ENCODE measurements around the gene PLCH1. TPM values are rescaled to one million over a fixed set of nuclear protein-coding genes. Genes with fewer than 3 reads are reported as not detected.

Gene PLCH1
- total and polyA plus RNA-seq, 2 of the 13 experiments (the other 11 are each of a cell fraction or from before 2014, with no cell fraction given): 2.0 to 3.0 TPM

DNA sequence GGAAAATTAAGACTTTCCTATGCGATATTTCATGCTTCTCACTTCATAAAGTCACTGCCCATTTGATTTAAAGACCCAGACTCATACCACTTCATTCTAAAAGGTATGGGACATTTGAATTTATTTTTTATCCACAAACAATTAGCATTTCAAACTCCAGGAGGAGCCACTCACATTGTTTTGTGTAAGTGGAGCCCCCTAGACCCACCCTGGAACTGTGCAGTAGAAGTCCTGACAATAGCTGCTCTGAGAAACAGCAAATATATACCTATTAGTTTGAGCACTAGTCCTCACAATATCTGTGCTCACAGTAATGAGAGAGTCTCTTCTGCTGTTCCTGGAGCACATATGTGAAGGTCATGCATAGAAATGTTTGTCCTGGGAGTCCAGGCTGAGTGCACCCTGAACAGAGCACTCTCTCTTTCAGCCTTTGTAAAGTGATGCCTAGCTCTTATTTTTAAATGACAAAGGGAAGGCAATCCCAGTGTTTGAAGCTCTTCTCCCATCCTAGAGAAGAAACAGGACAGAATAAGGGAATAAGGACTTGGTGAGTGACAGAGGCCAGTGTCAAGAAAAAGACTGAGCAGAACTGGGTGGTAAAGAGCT lies 323.9 kb downstream of the PLCH1 start:
- ChIA-PET CTCF (ENCODE audit: low intra/inter-chr PET ratio, low total read pairs) (interaction anchor here (1.3 kb wide), 1 partner anchor 281 kb away, joined by 6 read pairs; no protein-coding TSS in a partner anchor), POLR2A (no interaction called here)
- Histone ChIP-seq H2AFZ (ENCODE audit: low read length) (no peak overlapping the region), H3K9ac (ENCODE audit: insufficient read depth, low read depth, low read length) (no peak overlapping the region), H3K79me2 (ENCODE audit: insufficient read depth, low read length) (no peaks in the 10 kb centered on the region), H3K4me1 (ENCODE audit: insufficient read depth, low read length) (no peaks in the 10 kb centered on the region; the same call in 1 of the 2 replicates), H3K4me2 (ENCODE audit: low read depth, low read length) (no peak overlapping the region), H3K9me3 (ENCODE audit: low read length) (no peaks in the 10 kb centered on the region), H3K36me3 (replicated peaks in 1 of 2; ENCODE audit: control insufficient read depth in 1 of 2, insufficient read depth in 2 of 2, low read length in 2 of 2) (no peaks in the 10 kb centered on the region), H3K27ac (ENCODE audit: extremely low read length, insufficient read depth, low read length) (no peak overlapping the region), H4K20me1 (ENCODE audit: insufficient read depth, low read length) (no peaks in the 10 kb centered on the region), H3K27me3 (ENCODE audit: control insufficient read depth in 1 of 2, insufficient read depth in 2 of 2, low read length in 2 of 2) (no peaks in the 10 kb centered on the region; a peak in 1 of 5 replicates), H3K4me3 (replicated peaks in 1 of 3; ENCODE audit: insufficient read depth in 1 of 3, low read depth in 2 of 3, low read length in 3 of 3) (no peak overlapping the region)
- ATAC-seq (peak; percentile 90), FAIRE-seq (no peak), DNase-seq (ENCODE audit: low spot score) (peak; percentile 16)
- intact Hi-C loops (cut with micrococcal nuclease; ENCODE audit: unreplicated experiment): loop anchor here (2.0 kb wide), 1 partner anchor 282 kb away; no protein-coding TSS in a partner anchor
- BruUV-seq (replicated peaks): no TSS peak
- WGBS (ENCODE audit: low lambda C conversion rate): 27% methylated on average over 1 of the region's 1 CpG
- in situ Hi-C loops (cut with HindIII; ENCODE audit: extremely low pct_ligation_motif_present, low pct_unique_long_range_greater_than_20kb): no loop called here
- TF ChIP-seq, protein P1, sequence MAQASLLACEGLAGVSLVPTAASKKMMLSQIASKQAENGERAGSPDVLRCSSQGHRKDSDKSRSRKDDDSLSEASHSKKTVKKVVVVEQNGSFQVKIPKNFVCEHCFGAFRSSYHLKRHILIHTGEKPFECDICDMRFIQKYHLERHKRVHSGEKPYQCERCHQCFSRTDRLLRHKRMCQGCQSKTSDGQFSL (CRISPR knock-in tag; IDR thresholded peaks at IDR 0.05): no peak
- TF ChIP-seq, protein P2, sequence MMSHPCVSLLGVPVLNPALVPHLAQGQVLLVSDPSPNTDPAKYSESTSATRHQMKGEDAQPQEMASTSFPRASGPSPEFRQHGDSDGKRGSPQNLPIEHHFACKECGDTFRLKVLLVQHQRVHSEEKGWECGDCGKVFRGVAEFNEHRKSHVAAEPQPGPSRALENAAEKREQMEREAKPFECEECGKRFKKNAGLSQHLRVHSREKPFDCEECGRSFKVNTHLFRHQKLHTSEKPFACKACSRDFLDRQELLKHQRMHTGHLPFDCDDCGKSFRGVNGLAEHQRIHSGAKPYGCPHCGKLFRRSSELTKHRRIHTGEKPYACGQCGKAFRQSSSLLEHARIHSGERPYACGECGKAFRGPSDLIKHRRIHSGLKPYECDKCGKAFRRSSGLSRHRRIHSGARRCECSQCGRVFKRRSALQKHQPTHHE (CRISPR knock-in tag; IDR thresholded peaks at IDR 0.05; ENCODE audit: borderline replicate concordance): no peak
- TF ChIP-seq PHF5A (CRISPR knock-in tag; IDR thresholded peaks at IDR 0.05; ENCODE audit: low read depth, unreplicated experiment) (no peak), MEF2D (CRISPR knock-in tag; IDR thresholded peaks at IDR 0.05) (no peak), RFX1 (IDR thresholded peaks at IDR 0.05) (no peak), CREB1 (IDR thresholded peaks at IDR 0.05) (no peak), CREB1 (CRISPR knock-in tag; IDR thresholded peaks at IDR 0.05) (no peak), ZNF496 (CRISPR knock-in tag; IDR thresholded peaks at IDR 0.05; ENCODE audit: insufficient replicate concordance) (no peak), ZNF180 (CRISPR knock-in tag; IDR thresholded peaks at IDR 0.05; ENCODE audit: borderline replicate concordance, low read depth) (no peak), ZMAT3 (CRISPR knock-in tag; conservative IDR thresholded peaks at IDR 0.05) (no peak), SMC3 (IDR thresholded peaks at IDR 0.05; ENCODE audit: low read length) (peak; percentile 10; the same call in 1 of the 2 replicates), SRY (CRISPR knock-in tag; IDR thresholded peaks at IDR 0.05) (no peak), ZZZ3 (CRISPR knock-in tag; IDR thresholded peaks at IDR 0.05; ENCODE audit: borderline replicate concordance) (no peak), ZNF253 (CRISPR knock-in tag; IDR thresholded peaks at IDR 0.05; ENCODE audit: borderline replicate concordance) (no peak), MTF2 (CRISPR knock-in tag; IDR thresholded peaks at IDR 0.05; ENCODE audit: borderline replicate concordance) (no peak), STAG1 (CRISPR knock-in tag; IDR thresholded peaks at IDR 0.05) (peak; percentile 40), WIZ (CRISPR knock-in tag; IDR thresholded peaks at IDR 0.05) (no peak)
- TF ChIP-seq, protein P3, sequence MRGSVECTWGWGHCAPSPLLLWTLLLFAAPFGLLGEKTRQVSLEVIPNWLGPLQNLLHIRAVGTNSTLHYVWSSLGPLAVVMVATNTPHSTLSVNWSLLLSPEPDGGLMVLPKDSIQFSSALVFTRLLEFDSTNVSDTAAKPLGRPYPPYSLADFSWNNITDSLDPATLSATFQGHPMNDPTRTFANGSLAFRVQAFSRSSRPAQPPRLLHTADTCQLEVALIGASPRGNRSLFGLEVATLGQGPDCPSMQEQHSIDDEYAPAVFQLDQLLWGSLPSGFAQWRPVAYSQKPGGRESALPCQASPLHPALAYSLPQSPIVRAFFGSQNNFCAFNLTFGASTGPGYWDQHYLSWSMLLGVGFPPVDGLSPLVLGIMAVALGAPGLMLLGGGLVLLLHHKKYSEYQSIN (CRISPR knock-in tag; IDR thresholded peaks at IDR 0.05; ENCODE audit: borderline replicate concordance): no peak
- TF ChIP-seq, protein P4, sequence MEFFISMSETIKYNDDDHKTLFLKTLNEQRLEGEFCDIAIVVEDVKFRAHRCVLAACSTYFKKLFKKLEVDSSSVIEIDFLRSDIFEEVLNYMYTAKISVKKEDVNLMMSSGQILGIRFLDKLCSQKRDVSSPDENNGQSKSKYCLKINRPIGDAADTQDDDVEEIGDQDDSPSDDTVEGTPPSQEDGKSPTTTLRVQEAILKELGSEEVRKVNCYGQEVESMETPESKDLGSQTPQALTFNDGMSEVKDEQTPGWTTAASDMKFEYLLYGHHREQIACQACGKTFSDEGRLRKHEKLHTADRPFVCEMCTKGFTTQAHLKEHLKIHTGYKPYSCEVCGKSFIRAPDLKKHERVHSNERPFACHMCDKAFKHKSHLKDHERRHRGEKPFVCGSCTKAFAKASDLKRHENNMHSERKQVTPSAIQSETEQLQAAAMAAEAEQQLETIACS (CRISPR knock-in tag; IDR thresholded peaks at IDR 0.05): no peak
- TF ChIP-seq, protein P5, sequence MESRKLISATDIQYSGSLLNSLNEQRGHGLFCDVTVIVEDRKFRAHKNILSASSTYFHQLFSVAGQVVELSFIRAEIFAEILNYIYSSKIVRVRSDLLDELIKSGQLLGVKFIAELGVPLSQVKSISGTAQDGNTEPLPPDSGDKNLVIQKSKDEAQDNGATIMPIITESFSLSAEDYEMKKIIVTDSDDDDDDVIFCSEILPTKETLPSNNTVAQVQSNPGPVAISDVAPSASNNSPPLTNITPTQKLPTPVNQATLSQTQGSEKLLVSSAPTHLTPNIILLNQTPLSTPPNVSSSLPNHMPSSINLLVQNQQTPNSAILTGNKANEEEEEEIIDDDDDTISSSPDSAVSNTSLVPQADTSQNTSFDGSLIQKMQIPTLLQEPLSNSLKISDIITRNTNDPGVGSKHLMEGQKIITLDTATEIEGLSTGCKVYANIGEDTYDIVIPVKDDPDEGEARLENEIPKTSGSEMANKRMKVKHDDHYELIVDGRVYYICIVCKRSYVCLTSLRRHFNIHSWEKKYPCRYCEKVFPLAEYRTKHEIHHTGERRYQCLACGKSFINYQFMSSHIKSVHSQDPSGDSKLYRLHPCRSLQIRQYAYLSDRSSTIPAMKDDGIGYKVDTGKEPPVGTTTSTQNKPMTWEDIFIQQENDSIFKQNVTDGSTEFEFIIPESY (CRISPR knock-in tag; IDR thresholded peaks at IDR 0.05): no peak

Data from HepG2 (cell line).